ENCODE results near the gene TWF1.
"Not testable (repeated sequence)": the region's sequence is repeated elsewhere in the genome, so short reads cannot be mapped to it uniquely, and the experiment has no call there.

TWF1 gene

GRCh38 chr12:43758728-43759563, 47.2 kb downstream of the TWF1 start, which contains the start of the genes IRAK4 and PUS7L:
Gene IRAK4, plus strand, starts transcription at chr12:43758951. Its CDS starts 9,161 bp downstream, at chr12:43768112.
Gene PUS7L, minus strand, starts transcription at chr12:43758790. Its CDS starts 3,545 bp downstream, at chr12:43755245.
- in situ Hi-C loops (cut with MboI; ENCODE audit: low sequenced_read_pairs, unreplicated experiment), result no loop called here
- peak; percentile 26 for TF ChIP-seq CTCF (IDR thresholded peaks at IDR 0.05; ENCODE audit: borderline replicate concordance, control extremely low read depth, extremely low read depth, insufficient read depth, missing control alignments)

GRCh38 chr12:43758247-43758727, 47.8 kb downstream of the TWF1 start:
- no peak for DNase-seq (ENCODE audit: low spot score)
- no peak for TF ChIP-seq CTCF (IDR thresholded peaks at IDR 0.05; ENCODE audit: borderline replicate concordance, control extremely low read depth, extremely low read depth, insufficient read depth, missing control alignments)

More at GRCh38 chr12:43758728-43759563, 47.2 kb downstream of the TWF1 start, which contains the start of the genes IRAK4 and PUS7L:
- peak; percentile 96 for DNase-seq (ENCODE audit: low spot score)

GRCh38 chr12:43754015-43754414, 52.1 kb downstream of the TWF1 start:
- in situ Hi-C loops (cut with MboI; ENCODE audit: low sequenced_read_pairs, unreplicated experiment), result no loop called here
- no peak for DNase-seq (ENCODE audit: low spot score)
- TF ChIP-seq CTCF (IDR thresholded peaks at IDR 0.05; ENCODE audit: borderline replicate concordance, control extremely low read depth, extremely low read depth, insufficient read depth, missing control alignments), result no peak

More at GRCh38 chr12:43758247-43758727, 47.8 kb downstream of the TWF1 start:
- in situ Hi-C loops (cut with MboI; ENCODE audit: low sequenced_read_pairs, unreplicated experiment), result no loop called here

GRCh38 chr12:43751360-43751759, 54.8 kb downstream of the TWF1 start:
- not testable (repeated sequence) for DNase-seq (ENCODE audit: low spot score)

GRCh38 chr12:43750814-43751213, 55.3 kb downstream of the TWF1 start:
- in situ Hi-C loops (cut with MboI; ENCODE audit: low sequenced_read_pairs, unreplicated experiment), result no loop called here
- TF ChIP-seq CTCF (IDR thresholded peaks at IDR 0.05; ENCODE audit: borderline replicate concordance, control extremely low read depth, extremely low read depth, insufficient read depth, missing control alignments), result no peak
- no peak for DNase-seq (ENCODE audit: low spot score)

More at GRCh38 chr12:43751360-43751759, 54.8 kb downstream of the TWF1 start:
- in situ Hi-C loops (cut with MboI; ENCODE audit: low sequenced_read_pairs, unreplicated experiment), result not testable (repeated sequence)

GRCh38 chr12:43749016-43749415, 57.1 kb downstream of the TWF1 start:
- no peak for DNase-seq (ENCODE audit: low spot score)
- in situ Hi-C loops (cut with MboI; ENCODE audit: low sequenced_read_pairs, unreplicated experiment), result no loop called here
- TF ChIP-seq CTCF (IDR thresholded peaks at IDR 0.05; ENCODE audit: borderline replicate concordance, control extremely low read depth, extremely low read depth, insufficient read depth, missing control alignments), result no peak

- in situ Hi-C loops (cut with MboI; ENCODE audit: low sequenced_read_pairs, unreplicated experiment), result no loop called here
- no peak for DNase-seq (ENCODE audit: low spot score)
- TF ChIP-seq CTCF (IDR thresholded peaks at IDR 0.05; ENCODE audit: borderline replicate concordance, control extremely low read depth, extremely low read depth, insufficient read depth, missing control alignments), result no peak
Measured at GRCh38 chr12:43744826-43745225, 61.3 kb downstream of the TWF1 start.

Measured in GM13976 (cell line).